K562 (cell line): Measurements from ENCODE around the gene APC. TPM values are rescaled to one million over a fixed set of nuclear protein-coding genes. Genes with fewer than 3 reads are reported as not detected.

Experiments used
- ATF7 ChIP-seq: fragments of 450-650 bp; IDR thresholded peaks from 2 replicates; pipeline ENCODE4 v1.7.1; 2014; ENCODE audit warnings: mild to moderate bottlenecking, moderate library complexity
- CHAMP1 ChIP-seq: fragments of 450-650 bp; IDR thresholded peaks from 2 replicates; pipeline ENCODE4 v1.6.1; 2016; ENCODE audit warnings: mild to moderate bottlenecking
- CREB1 ChIP-seq, 2 experiments: sonication (generic) in 1 of 2; formaldehyde crosslinking in 1 of 2; IDR thresholded peaks; 2 replicates each; pipeline versions ENCODE4 v1.6.1 to v1.8.0; 2012 to 2022; ENCODE audit warnings: inconsistent platforms in 1 of 2, mild to moderate bottlenecking in 1 of 2, missing genetic modification reagents in 1 of 2, moderate library complexity in 1 of 2
- CTBP1 ChIP-seq: fragments of 450-650 bp; IDR thresholded peaks from 2 replicates; pipeline ENCODE4 v1.6.1; 2016; ENCODE audit warnings: borderline replicate concordance
- DPF2 ChIP-seq: fragments of 450-650 bp; IDR thresholded peaks from 2 replicates; pipeline ENCODE4 v1.6.1; 2016
- ELF1 ChIP-seq: fragments of 200-800 bp; sonication (Bioruptor generic); IDR thresholded peaks from 2 replicates; pipeline ENCODE4 v1.6.1; 2016; ENCODE audit warnings: missing genetic modification characterization, missing compliant biosample characterization
- FOSL1 ChIP-seq: fragments of 200-800 bp; sonication (Bioruptor generic); conservative IDR thresholded peaks from 2 replicates; pipeline ENCODE4 v1.6.1; 2016; ENCODE audit warnings: missing genetic modification characterization, missing compliant biosample characterization
- HSF4 ChIP-seq: fragments of 250-450 bp; sonication (Bioruptor Pico); IDR thresholded peaks from 2 replicates; pipeline ENCODE4 v2.1.2; 2022; ENCODE audit warnings: mild to moderate bottlenecking, moderate library complexity, borderline replicate concordance
- MCM2 ChIP-seq: fragments of 450-650 bp; IDR thresholded peaks from 2 replicates; pipeline ENCODE4 v1.6.1; 2017; ENCODE audit warnings: low read depth, mild to moderate bottlenecking
- MNT ChIP-seq, 2 experiments: fragments of 450-650 bp; conservative IDR thresholded peaks; 2 replicates each; pipeline ENCODE4 v1.6.1; 2017; ENCODE audit warnings: mild to moderate bottlenecking in 2 of 2, moderate library complexity in 2 of 2
- NFE2 ChIP-seq: IDR thresholded peaks from 2 replicates; pipeline ENCODE4 v1.6.1; 2014; ENCODE audit warnings: antibody characterized with exemption, low read depth
- RHOXF2B ChIP-seq: fragments of 250-450 bp; sonication (Bioruptor Pico); conservative IDR thresholded peaks from 2 replicates; pipeline ENCODE4 v1.5.1; 2021
- SMAD4 ChIP-seq: fragments of 250-450 bp; sonication (Bioruptor Pico); conservative IDR thresholded peaks from 2 replicates; pipeline ENCODE4 v1.8.0; 2021; ENCODE audit warnings: inconsistent platforms, mild to moderate bottlenecking, moderate library complexity
- SOX6 ChIP-seq: fragments of 450-650 bp; IDR thresholded peaks from 2 replicates; pipeline ENCODE4 v1.6.1; 2014; ENCODE audit warnings: mild to moderate bottlenecking
- TARDBP ChIP-seq: fragments of 450-650 bp; IDR thresholded peaks from 2 replicates; pipeline ENCODE4 v1.6.1; 2016
- TEAD2 ChIP-seq: fragments of 450-650 bp; IDR thresholded peaks from 2 replicates; pipeline ENCODE4 v1.6.1; 2016; ENCODE audit warnings: missing genetic modification characterization, control low read depth, missing compliant biosample characterization
- TOE1 ChIP-seq, 2 experiments: fragments of 450-650 bp in 1 of 2; sonication (generic) in 1 of 2; formaldehyde crosslinking in 1 of 2; IDR thresholded peaks; 2 replicates each; pipeline versions ENCODE4 v1.7.1 to v1.8.0; 2016 to 2022; ENCODE audit warnings: borderline replicate concordance in 2 of 2, mild to moderate bottlenecking in 2 of 2, antibody characterized with exemption in 1 of 2, inconsistent platforms in 1 of 2, low read depth in 1 of 2, missing genetic modification reagents in 1 of 2, moderate library complexity in 1 of 2
- USF1 ChIP-seq: sonication (generic); formaldehyde crosslinking; IDR thresholded peaks from 2 replicates; pipeline ENCODE4 v1.9.0; 2022; ENCODE audit warnings: mild to moderate bottlenecking, missing genetic modification reagents
- ZMIZ1 ChIP-seq, 2 experiments: fragments of 150-350 bp in 1 of 2; IDR thresholded peaks; 2 replicates each; pipeline ENCODE4 v1.6.1; 2012 to 2016; ENCODE audit warnings: low read depth in 2 of 2, low read length in 2 of 2, mild to moderate bottlenecking in 1 of 2, moderate library complexity in 1 of 2
- ZNF23 ChIP-seq: fragments of 250-450 bp; sonication (Bioruptor Pico); IDR thresholded peaks from 2 replicates; pipeline ENCODE4 v1.4.0; 2020; ENCODE audit warnings: mild to moderate bottlenecking
- ZNF695 ChIP-seq: fragments of 450-650 bp; formaldehyde crosslinking; IDR thresholded peaks from 2 replicates; pipeline ENCODE4 v1.4.0; 2020; ENCODE audit warnings: mild to moderate bottlenecking, moderate library complexity
- polyA plus RNA-seq, 8 experiments: library from polyadenylated mRNA; depleted of rRNA in 4 of 8; stranded (reverse) in 5 of 8; unstranded in 3 of 8; fragments of >200 nt; fragmentation: Nextera tagmentation in 2 of 8; fragmentation: Illumina TruSeq in 1 of 8; extraction: Ambion mirVana in 2 of 8; extraction: Trizol in 1 of 8; gene quantifications; 2 replicates each; pipeline versions ENCODE4 v1.2.1 to v1.2.3, GENCODE V29; 2011 to 2014; ENCODE audit warnings: inconsistent platforms in 1 of 8, missing spikeins in 1 of 8
- total RNA-seq, 7 experiments: library from RNA; depleted of rRNA in 6 of 7; stranded (reverse); fragments of >200 nt in 6 of 7; fragmentation: Illumina TruSeq in 2 of 7; extraction: Trizol in 2 of 7; gene quantifications; 2 replicates each; pipeline versions ENCODE4 v1.2.1 to v1.2.3, GENCODE V29; 2011 to 2021; ENCODE audit warnings: low replicate concordance in 1 of 7

The APC gene
- total and polyA plus RNA-seq, 9 of the 15 experiments (the other 6 are each of a cell fraction or from before 2014, with no cell fraction given), result 5.7 to 29.5 (median 15.4) TPM

GRCh38 chr5:112742424-112742823 is 4.7 kb downstream of the APC start (continued):
- TF ChIP-seq CHAMP1 (peak; percentile 66; the same call in 1 of the 2 replicates), MCM2 (no peak), ZNF23 (no peak), CTBP1 (peak; percentile 37; the same call in 1 of the 2 replicates), FOSL1 (tag) (peak; percentile 72), TARDBP (no peak), NFE2 (0 out of 2 replicates have a peak, but pooled peaks have one; percentile 18), TEAD2 (peak; percentile 40; the same call in 1 of the 2 replicates), ZMIZ1 (IDR thresholded peaks at IDR 0.05; ENCODE audit: low read depth in 2 of 2, low read length in 2 of 2) (no peak), CREB1 (IDR thresholded peaks at IDR 0.05) (no peak), CREB1 (CRISPR knock-in tag; IDR thresholded peaks at IDR 0.05) (no peak), ATF7 (peak; percentile 46; the same call in 1 of the 2 replicates), USF1 (CRISPR knock-in tag) (peak; percentile 95), SOX6 (0 out of 2 replicates have a peak, but pooled peaks have one; percentile 11), MNT (conservative IDR thresholded peaks at IDR 0.05) (peak; percentile 40 to 66; a peak in 2 of 4 replicates), ZNF695 (CRISPR knock-in tag) (no peak), DPF2 (no peak; the same call in 1 of the 2 replicates), TOE1 (IDR thresholded peaks at IDR 0.05; ENCODE audit: borderline replicate concordance) (peak; percentile 74; the same call in 1 of the 2 replicates), TOE1 (CRISPR knock-in tag; IDR thresholded peaks at IDR 0.05; ENCODE audit: borderline replicate concordance, low read depth) (no peak), SMAD4 (CRISPR knock-in tag) (0 out of 2 replicates have a peak, but pooled peaks have one; percentile 19), HSF4 (no peak), ELF1 (no peak), RHOXF2B (no peak)
